Lower leg skin (tissue), 3 donors: ENCODE measurements around the gene SIMC1.
"Not testable (repeated sequence)": the region's sequence is repeated elsewhere in the genome, so short reads cannot be mapped to it uniquely, and the experiment has no call there.

Experiments
- POLR2A ChIP-seq, 2 donors: fragments of 450-650 bp; IDR thresholded peaks; one replicate each; pipeline ENCODE4 v1.6.1; 2016 to 2017; ENCODE audit warnings: antibody characterized with exemption in 2 of 2, mild to moderate bottlenecking in 1 of 2, moderate library complexity in 1 of 2
- TF ChIP-seq, protein P1 (sequence below), 3 donors: fragments of 450-650 bp; IDR thresholded peaks; one replicate each; pipeline ENCODE4 v1.5.1; 2016; ENCODE audit warnings: antibody characterized with exemption in 3 of 3, mild to moderate bottlenecking in 3 of 3, moderate library complexity in 2 of 3

DNA sequence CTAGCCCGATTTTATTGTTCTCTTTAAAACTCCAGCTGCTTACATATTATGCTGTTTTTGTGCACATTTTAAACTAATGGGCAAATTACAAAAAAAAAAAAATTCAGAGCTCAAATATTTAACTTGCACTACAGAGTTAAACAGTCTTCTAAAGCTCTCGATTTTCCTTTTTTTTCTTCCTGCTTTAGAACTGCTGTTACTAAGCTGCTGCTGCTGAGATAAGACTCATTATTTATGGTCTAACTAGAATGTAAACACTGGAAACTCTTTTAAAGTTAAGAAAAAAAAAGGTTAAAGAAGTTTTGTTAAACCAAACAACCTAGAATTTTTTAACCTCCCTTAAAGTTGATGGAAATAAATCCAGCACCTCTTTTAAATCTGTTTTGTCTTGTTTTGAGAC lies 20.5 kb upstream of the SIMC1 start:
- TF ChIP-seq, protein P1, sequence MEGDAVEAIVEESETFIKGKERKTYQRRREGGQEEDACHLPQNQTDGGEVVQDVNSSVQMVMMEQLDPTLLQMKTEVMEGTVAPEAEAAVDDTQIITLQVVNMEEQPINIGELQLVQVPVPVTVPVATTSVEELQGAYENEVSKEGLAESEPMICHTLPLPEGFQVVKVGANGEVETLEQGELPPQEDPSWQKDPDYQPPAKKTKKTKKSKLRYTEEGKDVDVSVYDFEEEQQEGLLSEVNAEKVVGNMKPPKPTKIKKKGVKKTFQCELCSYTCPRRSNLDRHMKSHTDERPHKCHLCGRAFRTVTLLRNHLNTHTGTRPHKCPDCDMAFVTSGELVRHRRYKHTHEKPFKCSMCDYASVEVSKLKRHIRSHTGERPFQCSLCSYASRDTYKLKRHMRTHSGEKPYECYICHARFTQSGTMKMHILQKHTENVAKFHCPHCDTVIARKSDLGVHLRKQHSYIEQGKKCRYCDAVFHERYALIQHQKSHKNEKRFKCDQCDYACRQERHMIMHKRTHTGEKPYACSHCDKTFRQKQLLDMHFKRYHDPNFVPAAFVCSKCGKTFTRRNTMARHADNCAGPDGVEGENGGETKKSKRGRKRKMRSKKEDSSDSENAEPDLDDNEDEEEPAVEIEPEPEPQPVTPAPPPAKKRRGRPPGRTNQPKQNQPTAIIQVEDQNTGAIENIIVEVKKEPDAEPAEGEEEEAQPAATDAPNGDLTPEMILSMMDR (IDR thresholded peaks at IDR 0.05): not testable (repeated sequence)
- TF ChIP-seq POLR2A (IDR thresholded peaks at IDR 0.05): not testable (repeated sequence)
